ENCODE measurements around the gene INTS15.

Gene INTS15

GRCh38 chr7:6643915-6644625, 54.2 kb downstream of the INTS15 start:
- DNase-seq (ENCODE audit: low read depth, low spot score) = no peak
- Histone ChIP-seq H3K36me3 (ENCODE audit: insufficient read depth, insufficient read length, low read length) (peaks cover 93% of the 10 kb centered on the region), H3K4me1 (ENCODE audit: insufficient read depth, insufficient read length) (peaks cover 4% of the 10 kb centered on the region), H3K27me3 (ENCODE audit: insufficient read depth, insufficient read length) (no peaks in the 10 kb centered on the region), H3K9me3 (ENCODE audit: insufficient read depth, low read length) (0 out of 2 replicates have a peak, but pooled peaks cover 4% of the 10 kb centered on the region), H3K4me3 (ENCODE audit: insufficient read length, low read depth) (no peak overlapping the region), H3K9ac (ENCODE audit: insufficient read length, low read depth) (no peak overlapping the region)
- TF ChIP-seq ZNF274 (IDR thresholded peaks at IDR 0.05; ENCODE audit: low read depth, low read length) (no peak), YY1 (IDR thresholded peaks at IDR 0.05; ENCODE audit: insufficient read depth, insufficient read length) (no peak), SUZ12 (IDR thresholded peaks at IDR 0.05; ENCODE audit: extremely low read depth, insufficient read depth, insufficient read length) (no peak)

GRCh38 chr7:6644728-6645127, 54.9 kb downstream of the INTS15 start:
- Histone ChIP-seq H3K4me1 (ENCODE audit: insufficient read depth, insufficient read length) (peaks cover 4% of the 10 kb centered on the region), H3K4me3 (ENCODE audit: insufficient read length, low read depth) (no peak overlapping the region), H3K36me3 (ENCODE audit: insufficient read depth, insufficient read length, low read length) (peaks cover 91% of the 10 kb centered on the region), H3K27me3 (ENCODE audit: insufficient read depth, insufficient read length) (no peaks in the 10 kb centered on the region), H3K9me3 (ENCODE audit: insufficient read depth, low read length) (0 out of 2 replicates have a peak, but pooled peaks cover 3% of the 10 kb centered on the region), H3K9ac (ENCODE audit: insufficient read length, low read depth) (no peak overlapping the region)
- no peak for DNase-seq (ENCODE audit: low read depth, low spot score)
- TF ChIP-seq SUZ12 (IDR thresholded peaks at IDR 0.05; ENCODE audit: extremely low read depth, insufficient read depth, insufficient read length) (no peak), ZNF274 (IDR thresholded peaks at IDR 0.05; ENCODE audit: low read depth, low read length) (no peak), YY1 (IDR thresholded peaks at IDR 0.05; ENCODE audit: insufficient read depth, insufficient read length) (no peak)

- no peak overlapping the region for H3K9ac ChIP-seq (ENCODE audit: insufficient read length, low read depth)
- TF ChIP-seq ZNF274 (IDR thresholded peaks at IDR 0.05; ENCODE audit: low read depth, low read length) (no peak), SUZ12 (IDR thresholded peaks at IDR 0.05; ENCODE audit: extremely low read depth, insufficient read depth, insufficient read length) (no peak), YY1 (IDR thresholded peaks at IDR 0.05; ENCODE audit: insufficient read depth, insufficient read length) (no peak)
- no peak for DNase-seq (ENCODE audit: low read depth, low spot score)
- no peak overlapping the region for H3K4me3 ChIP-seq (ENCODE audit: insufficient read length, low read depth)
- H3K36me3 ChIP-seq (ENCODE audit: insufficient read depth, insufficient read length, low read length) = peaks cover 85% of the 10 kb centered on the region
- no peaks in the 10 kb centered on the region for H3K4me1 ChIP-seq (ENCODE audit: insufficient read depth, insufficient read length)
- no peaks in the 10 kb centered on the region for H3K9me3 ChIP-seq (ENCODE audit: insufficient read depth, low read length)
- no peaks in the 10 kb centered on the region for H3K27me3 ChIP-seq (ENCODE audit: insufficient read depth, insufficient read length)
Observed at GRCh38 chr7:6646465-6646864, 56.6 kb downstream of the INTS15 start.

GRCh38 chr7:6647080-6647479, 57.3 kb downstream of the INTS15 start:
- H3K36me3 ChIP-seq (ENCODE audit: insufficient read depth, insufficient read length, low read length) = peaks cover 84% of the 10 kb centered on the region
- TF ChIP-seq SUZ12 (IDR thresholded peaks at IDR 0.05; ENCODE audit: extremely low read depth, insufficient read depth, insufficient read length) (no peak), ZNF274 (IDR thresholded peaks at IDR 0.05; ENCODE audit: low read depth, low read length) (no peak), YY1 (IDR thresholded peaks at IDR 0.05; ENCODE audit: insufficient read depth, insufficient read length) (no peak)

GRCh38 chr7:6647541-6647940, 57.7 kb downstream of the INTS15 start:
- H3K4me1 ChIP-seq (ENCODE audit: insufficient read depth, insufficient read length) = no peaks in the 10 kb centered on the region
- no peak for DNase-seq (ENCODE audit: low read depth, low spot score)
- peaks cover 8% of the 10 kb centered on the region; the same call in 1 of the 2 replicates for H3K9me3 ChIP-seq (ENCODE audit: insufficient read depth, low read length)
- peaks cover 84% of the 10 kb centered on the region for H3K36me3 ChIP-seq (ENCODE audit: insufficient read depth, insufficient read length, low read length)
- TF ChIP-seq YY1 (IDR thresholded peaks at IDR 0.05; ENCODE audit: insufficient read depth, insufficient read length) (no peak), ZNF274 (IDR thresholded peaks at IDR 0.05; ENCODE audit: low read depth, low read length) (no peak)
- H3K9ac ChIP-seq (ENCODE audit: insufficient read length, low read depth) = no peak overlapping the region
- H3K27me3 ChIP-seq (ENCODE audit: insufficient read depth, insufficient read length) = no peaks in the 10 kb centered on the region
- no peak overlapping the region for H3K4me3 ChIP-seq (ENCODE audit: insufficient read length, low read depth)

More at GRCh38 chr7:6647080-6647479, 57.3 kb downstream of the INTS15 start:
- H3K9ac ChIP-seq (ENCODE audit: insufficient read length, low read depth) = no peak overlapping the region
- H3K4me3 ChIP-seq (ENCODE audit: insufficient read length, low read depth) = no peak overlapping the region
- H3K27me3 ChIP-seq (ENCODE audit: insufficient read depth, insufficient read length) = no peaks in the 10 kb centered on the region
- DNase-seq (ENCODE audit: low read depth, low spot score) = no peak
- no peaks in the 10 kb centered on the region for H3K4me1 ChIP-seq (ENCODE audit: insufficient read depth, insufficient read length)
- peaks cover 4% of the 10 kb centered on the region; the same call in 1 of the 2 replicates for H3K9me3 ChIP-seq (ENCODE audit: insufficient read depth, low read length)

- Histone ChIP-seq H3K9ac (ENCODE audit: insufficient read length, low read depth) (no peak overlapping the region), H3K9me3 (ENCODE audit: insufficient read depth, low read length) (peaks cover 14% of the 10 kb centered on the region; the same call in 1 of the 2 replicates), H3K36me3 (ENCODE audit: insufficient read depth, insufficient read length, low read length) (peaks cover 85% of the 10 kb centered on the region), H3K4me1 (ENCODE audit: insufficient read depth, insufficient read length) (no peaks in the 10 kb centered on the region), H3K4me3 (ENCODE audit: insufficient read length, low read depth) (no peak overlapping the region), H3K27me3 (ENCODE audit: insufficient read depth, insufficient read length) (no peaks in the 10 kb centered on the region)
- no peak for DNase-seq (ENCODE audit: low read depth, low spot score)
- TF ChIP-seq ZNF274 (IDR thresholded peaks at IDR 0.05; ENCODE audit: low read depth, low read length) = no peak
- no peak for TF ChIP-seq YY1 (IDR thresholded peaks at IDR 0.05; ENCODE audit: insufficient read depth, insufficient read length)
- TF ChIP-seq SUZ12 (IDR thresholded peaks at IDR 0.05; ENCODE audit: extremely low read depth, insufficient read depth, insufficient read length) = no peak
Observed at GRCh38 chr7:6648066-6648814, 58.4 kb downstream of the INTS15 start.

- H3K4me1 ChIP-seq (ENCODE audit: insufficient read depth, insufficient read length) = no peaks in the 10 kb centered on the region
- peaks cover 83% of the 10 kb centered on the region for H3K36me3 ChIP-seq (ENCODE audit: insufficient read depth, insufficient read length, low read length)
- DNase-seq (ENCODE audit: low read depth, low spot score) = no peak
- no peaks in the 10 kb centered on the region for H3K27me3 ChIP-seq (ENCODE audit: insufficient read depth, insufficient read length)
- H3K4me3 ChIP-seq (ENCODE audit: insufficient read length, low read depth) = no peak overlapping the region
- H3K9ac ChIP-seq (ENCODE audit: insufficient read length, low read depth) = no peak overlapping the region
- TF ChIP-seq YY1 (IDR thresholded peaks at IDR 0.05; ENCODE audit: insufficient read depth, insufficient read length) = no peak
- no peak for TF ChIP-seq ZNF274 (IDR thresholded peaks at IDR 0.05; ENCODE audit: low read depth, low read length)
- no peak for TF ChIP-seq SUZ12 (IDR thresholded peaks at IDR 0.05; ENCODE audit: extremely low read depth, insufficient read depth, insufficient read length)
- peaks cover 14% of the 10 kb centered on the region; the same call in 1 of the 2 replicates for H3K9me3 ChIP-seq (ENCODE audit: insufficient read depth, low read length)
Observed at GRCh38 chr7:6648815-6649104, 58.9 kb downstream of the INTS15 start.

Data from NT2/D1 (cell line).